Measurements from ENCODE around the gene LMCD1.

GRCh38 chr3:8538223-8538622 lies 36.6 kb downstream of the LMCD1 start:
- TF ChIP-seq POLR2AphosphoS5 (IDR thresholded peaks at IDR 0.05; ENCODE audit: borderline replicate concordance, low read depth, low read length) (no peak), EZH2 (IDR thresholded peaks at IDR 0.05) (no peak), FOXP2 (optimal IDR thresholded peaks at IDR 0.05; ENCODE audit: control extremely low read depth, extremely low read length, insufficient read depth) (no peak)

Data from SK-N-MC (cell line).